SIG-M5 treated with dmso at 0.1 percent for 504 hours (cell line): ENCODE data around the gene MYH9.
"Not testable (repeated sequence)": the region's sequence is repeated elsewhere in the genome, so short reads cannot be mapped to it uniquely, and the experiment has no call there.

Source experiments
- DNase-seq: peaks from one replicate; lab custom pipeline; 2025; ENCODE audit not compliant: unreplicated experiment; lab: John Stamatoyannopoulos, UW

Gene MYH9

DNA sequence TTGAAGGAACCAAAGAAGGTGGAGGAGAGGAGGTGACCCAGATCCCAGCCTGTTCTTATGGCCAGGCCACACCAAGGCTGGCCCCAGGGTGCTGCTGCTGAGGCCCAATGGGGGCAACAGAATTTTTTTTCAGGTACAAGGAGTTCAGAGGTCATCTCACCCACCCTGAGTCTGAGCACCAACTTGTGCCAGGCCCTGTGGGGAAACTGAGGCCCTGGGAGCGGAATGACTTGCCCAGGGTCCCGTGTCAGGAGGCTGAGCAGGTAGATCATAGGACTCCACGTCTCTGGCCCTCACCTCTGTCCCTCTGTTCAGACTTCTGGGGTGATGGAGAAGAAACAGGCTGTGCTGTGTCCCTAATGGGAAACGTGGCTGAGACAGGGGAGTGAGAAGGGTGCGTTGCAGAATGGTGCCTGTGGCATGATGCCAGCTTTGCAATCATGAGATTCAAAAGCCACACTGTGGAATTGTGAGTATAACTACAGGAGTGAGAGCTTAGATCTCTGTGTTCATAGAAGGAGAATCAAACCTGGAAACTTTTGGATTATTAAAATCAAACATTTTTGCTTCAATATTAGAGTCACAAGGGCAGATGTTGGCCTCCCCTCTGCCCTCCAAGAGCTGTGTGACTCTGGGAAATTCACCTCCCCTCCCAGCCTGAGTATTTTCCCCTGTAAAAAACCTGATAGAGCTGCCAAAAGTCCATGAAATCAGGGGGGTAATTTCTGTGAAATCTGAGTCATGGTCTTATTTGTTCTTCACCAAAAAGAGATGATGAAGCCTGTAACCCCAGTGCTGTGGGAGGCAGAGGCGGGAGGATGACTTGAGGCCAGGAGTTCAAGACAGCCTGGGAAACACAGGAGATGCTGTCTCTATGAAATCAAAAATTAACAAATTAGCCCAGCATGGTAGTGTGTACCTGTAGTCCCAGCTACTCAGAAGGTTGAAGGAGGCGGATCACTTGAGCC is 134.0 kb downstream of the MYH9 start:
- DNase-seq, result no peak

DNA sequence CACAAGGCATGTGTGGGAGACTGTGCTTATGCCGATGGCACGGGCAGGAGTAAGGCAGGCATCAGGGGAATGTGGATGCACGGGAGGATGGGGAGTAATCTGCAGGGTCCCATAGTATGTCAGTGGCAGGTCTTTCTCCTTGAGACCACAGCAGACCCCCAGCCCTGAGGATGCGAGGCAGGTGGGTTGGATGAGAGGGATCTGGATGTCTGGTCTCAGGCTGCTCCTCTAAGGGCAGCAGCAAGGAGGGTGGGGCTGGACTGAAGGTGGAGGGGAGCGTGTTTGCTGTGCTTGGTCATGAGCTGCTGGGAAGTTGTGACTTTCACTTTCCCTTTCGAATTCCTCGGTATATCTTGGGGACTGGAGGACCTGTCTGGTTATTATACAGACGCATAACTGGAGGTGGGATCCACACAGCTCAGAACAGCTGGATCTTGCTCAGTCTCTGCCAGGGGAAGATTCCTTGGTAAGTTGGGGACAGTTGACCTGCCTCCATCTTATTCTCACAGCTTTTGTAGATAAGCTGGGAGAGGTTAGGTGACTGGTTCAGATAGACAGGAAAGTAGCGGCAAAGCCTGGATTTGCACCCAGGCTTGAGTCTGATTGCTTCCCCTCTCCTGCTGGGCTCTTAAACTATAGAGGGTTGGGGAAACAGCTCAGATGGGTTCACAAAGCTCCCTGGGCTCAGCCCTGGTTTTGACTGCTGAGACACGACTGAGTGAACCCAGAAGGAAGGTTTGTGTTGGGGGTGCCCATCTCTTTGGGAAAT is 134.8 kb downstream of the MYH9 start, which contains the start of gene APOL1:
TSS of gene APOL1 (plus strand) at position 380 of the 769 bp plus-strand sequence. CDS start 1,823 bp downstream, outside the sequence.
- DNase-seq, result peak; percentile 12

GRCh38 chr22:36251979-36252608 is 135.7 kb downstream of the MYH9 start:
- DNase-seq, result not testable (repeated sequence)

DNA sequence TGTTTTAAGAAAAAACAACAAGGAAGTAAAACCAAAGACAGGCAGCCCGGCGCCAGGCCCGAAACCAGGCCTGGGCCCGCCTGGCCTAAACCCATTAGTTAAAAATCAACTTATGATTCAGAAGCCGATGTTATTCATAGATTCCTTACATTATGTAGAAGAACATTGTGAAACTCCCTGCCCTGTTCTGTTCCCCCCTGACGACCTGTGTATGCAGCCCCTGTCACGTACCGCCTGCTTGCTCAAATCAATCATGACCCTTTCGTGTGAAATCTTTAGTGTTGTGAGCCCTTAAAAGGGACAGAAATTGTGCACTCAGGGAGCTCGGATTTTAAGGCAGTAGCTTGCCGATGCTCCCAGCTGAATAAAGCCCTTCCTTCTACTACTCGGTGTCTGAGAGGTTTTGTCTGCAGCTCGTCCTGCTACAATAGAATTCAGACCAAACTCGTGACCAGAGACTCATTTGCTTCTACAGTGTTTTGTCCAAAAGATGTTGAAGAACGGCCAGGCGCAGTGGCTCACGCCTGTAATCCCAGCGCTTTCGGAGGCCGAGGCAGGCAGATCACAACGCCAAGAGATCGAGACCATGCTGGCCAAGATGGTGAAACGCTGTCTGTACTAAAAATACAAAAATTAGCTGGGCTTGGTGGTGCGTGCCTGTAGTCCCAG is 137.3 kb downstream of the MYH9 start:
- not testable (repeated sequence) for DNase-seq

- no peak for DNase-seq
These were observed 138.6 kb downstream of the MYH9 start for GRCh38 chr22:36249160-36249559.

DNA sequence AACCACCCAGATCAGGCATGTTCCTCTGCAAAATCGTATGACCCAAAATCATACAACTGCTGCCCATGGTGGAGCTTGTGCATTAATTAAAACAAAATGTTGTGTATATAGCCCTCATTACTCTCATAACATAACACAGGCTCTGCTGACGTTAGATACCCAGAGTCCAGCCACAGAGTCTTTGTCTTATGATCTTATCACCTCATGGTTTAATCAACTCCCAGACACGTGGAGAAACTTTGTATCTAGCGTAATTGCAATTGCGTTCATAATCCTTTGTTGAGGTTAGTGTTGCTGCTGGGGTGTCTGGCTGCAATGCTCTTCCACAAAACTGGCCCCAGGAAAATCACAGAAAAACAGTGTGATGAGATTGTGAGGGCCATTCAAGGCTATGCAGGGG is 139.8 kb downstream of the MYH9 start:
- DNase-seq, result no peak

DNA sequence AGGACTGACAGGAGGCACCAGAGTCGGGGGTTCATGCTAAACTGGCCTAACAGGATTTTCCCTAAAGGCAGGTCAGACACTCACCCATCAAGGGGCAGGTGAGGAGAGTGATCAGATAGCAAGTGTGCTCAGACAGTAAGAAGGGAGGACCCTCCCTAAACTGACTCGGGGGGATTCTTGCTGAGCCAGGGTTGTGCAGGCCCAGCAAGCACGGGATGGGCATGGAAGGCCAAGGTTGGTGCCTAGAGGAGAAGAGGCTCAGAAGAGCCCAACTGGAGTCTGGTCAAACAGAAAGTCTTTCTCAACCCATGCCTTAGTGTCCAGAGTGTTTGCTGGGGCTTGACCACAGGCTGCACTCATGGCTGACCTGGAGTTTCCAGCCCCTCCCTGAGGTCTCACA is 141.0 kb downstream of the MYH9 start:
- DNase-seq, result no peak

DNA sequence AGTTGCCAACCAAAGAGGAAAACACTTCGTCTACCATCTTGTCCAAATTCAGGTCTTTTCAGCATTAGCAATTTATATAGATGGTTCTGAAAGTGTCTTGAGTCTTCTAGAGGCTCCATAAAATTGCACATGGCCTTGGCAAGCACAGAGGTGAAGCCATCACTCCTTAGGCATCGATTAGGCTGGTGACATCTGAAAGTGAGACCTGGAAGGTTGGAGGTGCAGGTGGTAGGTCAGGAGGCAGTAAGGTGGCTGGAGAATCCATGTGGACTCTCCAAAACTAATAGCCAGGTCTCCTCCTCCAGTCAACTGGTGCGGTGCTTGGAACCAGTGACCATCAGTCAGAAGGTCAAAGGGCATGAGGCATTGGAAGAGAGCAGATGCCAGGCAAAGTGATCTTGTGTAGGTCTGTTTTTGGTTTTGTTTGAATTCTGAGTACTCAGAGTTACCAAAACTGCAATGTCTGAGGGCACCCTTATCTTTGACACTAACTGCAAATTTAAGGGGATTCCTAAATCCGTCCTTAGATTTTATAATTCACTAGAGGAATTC is 141.9 kb downstream of the MYH9 start:
- DNase-seq, result no peak

- DNase-seq, result no peak
These were observed 143.0 kb downstream of the MYH9 start for GRCh38 chr22:36244522-36245391.

GRCh38 chr22:36243986-36244385 is 143.8 kb downstream of the MYH9 start:
- no peak for DNase-seq

DNA sequence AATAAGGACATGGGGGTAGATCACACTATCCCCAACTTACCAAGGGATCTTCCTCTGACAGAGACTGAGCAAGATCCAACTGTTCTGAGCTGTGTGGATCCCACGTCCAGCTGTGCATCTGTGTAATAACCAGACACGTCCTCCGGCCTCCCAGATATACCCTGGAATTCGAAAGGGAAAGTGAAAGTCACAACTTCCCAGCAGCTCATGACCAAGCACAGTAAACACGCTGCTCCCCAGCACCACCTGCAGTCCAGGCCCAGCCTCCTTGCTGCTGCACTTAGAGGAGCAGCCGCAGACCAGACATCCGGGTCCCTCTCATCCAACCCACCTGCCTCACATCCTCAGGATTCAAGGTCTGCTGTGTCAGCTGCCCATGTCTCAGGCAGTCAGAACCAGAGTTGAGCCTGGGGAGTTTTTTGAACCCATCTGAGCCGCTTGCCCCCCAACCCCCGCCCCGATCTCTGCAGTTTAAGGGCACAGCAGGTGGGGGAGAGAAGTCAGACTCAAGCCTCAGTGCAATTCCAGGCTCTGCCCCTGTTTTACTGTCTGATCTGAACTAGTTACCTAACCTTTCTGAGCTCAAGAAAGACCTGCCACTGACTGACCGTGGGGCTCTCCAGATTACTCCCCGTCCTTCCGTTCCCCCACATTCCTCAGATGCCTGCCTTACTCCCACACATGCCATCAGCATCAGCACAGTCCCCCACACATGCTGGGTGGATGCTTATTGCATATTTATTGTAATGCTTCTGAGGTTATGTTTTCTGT is 148.2 kb downstream of the MYH9 start, which contains the start of gene APOL2:
TSS of gene APOL2 (minus strand) at position 127 of the 771 bp plus-strand sequence. CDS start 6,365 bp downstream, outside the sequence.
- DNase-seq, result peak; percentile 87

- no peak for DNase-seq
These were observed 148.7 kb downstream of the MYH9 start for GRCh38 chr22:36239150-36239400.

GRCh38 chr22:36238373-36239149 is 149.2 kb downstream of the MYH9 start:
- DNase-seq, result no peak

DNA sequence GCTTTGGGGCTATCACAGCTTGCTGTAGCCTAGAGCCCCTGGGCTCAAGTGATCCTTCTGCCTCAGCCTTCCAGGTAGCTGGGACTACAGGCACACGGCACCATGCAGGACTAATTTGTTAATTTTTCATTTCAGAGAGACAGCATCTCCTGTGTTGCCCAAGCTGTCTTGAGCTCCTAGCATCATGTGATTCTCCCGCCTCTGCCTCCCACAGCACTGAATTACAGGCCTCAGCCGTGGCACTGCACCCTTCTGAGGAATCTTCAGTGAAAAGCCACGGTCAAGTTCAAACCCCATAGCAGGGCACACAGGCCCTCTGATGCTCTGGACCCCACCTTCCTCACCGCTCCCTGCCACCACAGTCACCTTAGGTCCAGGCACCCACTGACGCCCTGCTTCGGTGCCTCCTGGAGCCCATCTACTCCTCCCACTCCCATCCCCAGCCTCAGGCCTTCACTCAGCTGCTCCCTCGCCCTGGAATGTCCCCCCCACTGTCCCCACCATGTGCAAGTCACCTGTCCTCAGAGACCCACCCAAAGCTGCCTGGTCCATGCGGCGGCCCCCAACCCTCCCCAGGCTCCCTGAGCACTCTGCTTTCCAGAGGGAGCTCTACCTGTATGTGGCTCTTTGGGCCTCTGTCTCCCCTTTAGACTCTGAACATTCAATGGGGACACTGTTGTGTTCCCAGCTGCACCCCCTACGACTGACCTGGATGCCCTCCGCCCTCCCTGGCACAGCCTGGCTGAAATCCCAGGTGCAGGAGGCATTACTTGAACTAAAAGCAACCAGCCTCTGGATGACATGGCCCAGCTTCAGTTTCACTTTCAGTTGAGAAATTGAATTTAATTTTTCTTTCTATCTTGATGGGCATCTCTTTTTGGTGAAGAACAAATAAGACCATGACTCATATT is 150.1 kb downstream of the MYH9 start:
- no peak for DNase-seq

DNA sequence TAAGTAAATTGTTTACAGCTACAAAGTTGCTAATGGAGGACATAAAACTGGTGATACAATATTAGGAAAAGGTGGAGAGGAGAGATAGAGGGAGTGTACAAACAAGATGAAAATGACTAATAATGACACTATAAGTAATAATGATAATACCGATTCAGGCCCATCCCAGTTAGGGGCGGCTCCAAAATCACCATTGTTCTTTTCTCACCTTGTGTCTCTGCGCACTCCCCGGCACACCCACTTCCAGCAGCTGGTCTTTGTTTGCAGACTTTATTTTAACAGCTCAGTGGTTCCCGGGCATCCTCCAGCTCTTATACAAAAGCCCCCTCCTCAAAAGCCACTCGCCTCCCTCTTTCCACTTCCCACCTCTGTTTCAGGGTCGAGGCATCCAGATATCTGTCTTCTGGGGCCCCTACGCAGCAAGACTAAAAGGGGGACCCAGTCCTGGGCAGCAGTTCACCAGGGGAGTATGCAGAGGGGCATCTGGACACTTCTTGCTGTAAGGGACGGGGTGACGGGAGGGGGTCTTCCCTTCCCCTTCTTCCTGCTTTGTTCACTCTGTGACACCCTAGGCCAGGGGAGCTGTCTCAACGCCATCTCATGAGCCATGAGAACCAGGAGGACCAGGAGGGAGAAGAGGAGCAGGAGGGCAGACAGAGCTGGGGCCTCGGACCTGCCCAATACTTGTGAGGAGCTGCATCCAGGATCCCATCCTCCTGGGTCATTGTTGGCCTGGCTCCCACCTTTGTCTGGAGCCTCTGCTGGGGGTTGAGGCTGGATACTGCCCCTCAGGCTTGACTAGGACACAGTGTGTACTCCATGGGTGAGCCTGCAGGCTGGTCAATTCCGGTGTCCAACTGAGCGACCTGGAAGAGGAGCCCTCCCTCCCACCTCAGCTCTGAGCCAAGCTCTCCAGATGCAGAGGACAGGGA is 151.1 kb downstream of the MYH9 start:
- no peak for DNase-seq

- DNase-seq, result no peak
These were observed 152.2 kb downstream of the MYH9 start for GRCh38 chr22:36235585-36235984.
